ENCODE results near the gene HORMAD2.

The HORMAD2 gene

GRCh38 chr22:30104501-30105156 is 24.4 kb downstream of the HORMAD2 start:
- DNase-seq (ENCODE audit: low spot score), result peak; percentile 26

- DNase-seq (ENCODE audit: low spot score), result no peak
Observed at GRCh38 chr22:30105483-30105882, 25.2 kb downstream of the HORMAD2 start.

GRCh38 chr22:30113494-30113893 is 33.2 kb downstream of the HORMAD2 start:
- no peak for DNase-seq (ENCODE audit: low spot score)

- no peak for DNase-seq (ENCODE audit: low spot score)
Observed at GRCh38 chr22:30114361-30114760, 34.1 kb downstream of the HORMAD2 start.

GRCh38 chr22:30115705-30116104 is 35.4 kb downstream of the HORMAD2 start:
- no peak for DNase-seq (ENCODE audit: low spot score)

GRCh38 chr22:30116362-30117117 is 36.3 kb downstream of the HORMAD2 start:
- DNase-seq (ENCODE audit: low spot score), result peak; percentile 57

DNA sequence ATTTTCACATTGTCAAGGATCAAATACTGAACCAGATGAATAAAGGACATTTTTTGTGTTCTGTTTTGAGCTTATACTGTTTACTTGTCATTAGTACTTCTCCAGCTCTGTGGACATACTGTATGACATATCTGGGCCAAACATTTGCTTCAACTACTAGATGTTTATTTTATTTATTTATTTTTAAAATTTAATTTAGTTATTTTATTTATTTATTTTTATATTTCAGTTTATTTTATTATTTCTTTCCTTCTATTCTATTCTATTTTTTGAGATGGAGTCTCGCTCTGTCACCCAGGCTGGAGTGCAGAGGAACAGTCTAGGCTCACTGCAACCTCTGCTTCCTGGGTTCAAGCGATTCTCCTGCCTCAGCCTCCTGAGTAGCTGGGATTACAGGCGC is 37.0 kb downstream of the HORMAD2 start:
- DNase-seq (ENCODE audit: low spot score), result no peak

DNA sequence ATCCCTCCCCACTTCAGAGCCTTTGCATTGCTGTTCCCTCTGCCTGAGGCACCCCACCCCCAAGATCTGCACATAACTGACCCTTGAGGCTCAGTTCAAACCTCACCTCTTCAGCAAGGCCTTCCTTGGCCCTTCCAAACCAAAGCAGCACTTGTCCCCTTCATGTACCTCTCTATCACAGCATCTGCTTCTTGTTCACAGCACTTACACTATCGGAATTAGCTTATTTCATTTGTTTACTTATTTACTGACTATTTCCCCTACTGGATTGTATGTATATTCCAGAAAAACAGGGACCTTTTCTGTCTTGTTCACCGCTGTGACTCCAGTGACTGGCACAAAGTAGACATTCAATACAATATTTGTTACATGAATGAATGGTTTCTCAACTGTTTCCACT is 38.0 kb downstream of the HORMAD2 start:
- no peak for DNase-seq (ENCODE audit: low spot score)

DNA sequence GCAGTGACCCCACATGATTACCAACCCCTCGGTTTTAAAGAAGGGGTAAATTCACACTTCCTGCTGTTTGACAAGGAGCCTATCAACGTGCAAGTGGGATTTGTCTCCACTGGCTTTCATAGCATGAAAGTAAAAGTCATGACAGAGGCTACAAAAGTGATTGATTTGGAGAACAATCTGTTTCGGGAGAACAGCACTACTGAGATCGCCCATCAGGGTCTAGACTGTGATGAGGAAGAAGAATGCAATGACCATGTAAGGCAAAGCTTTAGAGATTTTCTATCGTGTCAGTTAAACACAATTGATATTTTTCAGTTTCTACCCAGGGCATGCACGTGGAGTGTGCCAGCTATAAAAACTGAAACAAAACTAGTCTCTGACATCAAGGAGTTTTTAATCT is 41.7 kb downstream of the HORMAD2 start:
- no peak for DNase-seq (ENCODE audit: low spot score)

DNA sequence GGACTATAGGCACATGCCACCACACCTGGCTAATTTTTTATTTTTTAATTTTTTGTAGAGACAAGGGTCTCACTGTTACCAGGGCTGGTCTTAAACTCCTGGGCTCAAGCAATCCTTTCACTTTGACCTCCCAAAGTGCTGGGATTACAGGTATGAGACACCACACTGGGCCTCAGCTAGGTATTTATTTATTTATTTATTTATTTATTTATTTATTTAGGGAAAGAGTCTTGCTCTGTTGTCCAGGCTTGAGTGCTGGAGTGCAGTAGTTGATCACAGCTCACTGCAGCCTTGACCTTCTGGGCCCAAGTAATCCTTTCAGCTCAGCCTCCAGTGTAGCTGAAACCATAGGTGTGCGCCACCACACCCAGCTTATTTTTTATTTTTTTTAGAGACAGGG is 43.2 kb downstream of the HORMAD2 start:
- DNase-seq (ENCODE audit: low spot score), result no peak

GRCh38 chr22:30127749-30128166 is 47.5 kb downstream of the HORMAD2 start:
- DNase-seq (ENCODE audit: low spot score), result peak; percentile 39

GRCh38 chr22:30128511-30128910 is 48.2 kb downstream of the HORMAD2 start:
- no peak for DNase-seq (ENCODE audit: low spot score)

DNA sequence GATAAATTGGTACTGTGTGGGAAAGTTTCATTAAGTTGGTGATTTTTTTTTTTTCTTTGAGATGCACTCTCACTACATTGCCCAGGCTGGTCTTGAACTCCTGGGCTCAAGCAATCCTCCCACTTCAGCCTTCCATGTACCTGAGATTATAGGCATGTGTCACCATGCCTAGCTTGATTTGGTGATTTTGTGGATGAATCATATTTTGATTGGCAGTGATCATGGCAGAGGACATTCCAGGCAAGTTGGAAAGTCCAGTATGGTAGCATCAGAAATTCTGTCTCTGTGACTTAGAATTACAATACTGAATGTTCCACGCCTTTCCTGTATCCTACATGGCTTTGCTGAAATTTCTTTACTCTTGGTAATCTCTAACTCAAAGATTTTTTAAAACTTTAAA is 49.4 kb downstream of the HORMAD2 start:
- DNase-seq (ENCODE audit: low spot score), result no peak

DNA sequence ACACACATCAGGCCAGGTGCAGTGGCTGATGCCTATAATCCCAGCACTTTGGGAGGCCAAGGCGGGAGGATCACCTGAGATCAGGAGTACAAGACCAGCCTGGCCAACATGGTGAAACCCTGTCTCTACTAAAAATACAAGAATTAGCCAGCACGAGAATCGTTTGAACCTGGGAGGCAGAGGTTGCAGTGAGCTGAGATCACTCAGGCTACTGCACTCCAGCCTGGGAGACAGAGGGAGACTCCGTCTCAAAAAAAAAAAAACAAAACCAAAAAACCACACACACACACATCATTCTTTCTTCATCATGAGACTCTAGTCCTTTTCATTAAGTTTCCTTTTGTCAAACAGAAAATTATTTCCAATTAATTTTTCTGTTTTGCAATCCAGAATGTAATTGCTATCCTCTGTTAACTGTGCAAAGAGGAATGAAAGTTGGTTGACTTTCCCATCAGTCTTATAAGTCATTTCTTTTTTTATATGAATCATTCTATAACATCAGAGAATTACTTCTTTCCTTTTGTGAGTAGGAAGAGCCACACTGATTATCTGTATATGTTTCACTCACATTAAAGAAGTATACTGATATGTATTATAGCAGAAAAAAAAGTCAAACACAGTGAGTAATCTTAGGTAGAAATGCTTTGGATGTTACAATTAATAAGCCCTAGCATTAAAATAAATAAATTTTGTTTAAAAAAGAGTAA is 52.2 kb downstream of the HORMAD2 start:
- DNase-seq (ENCODE audit: low spot score), result no peak

- no peak for DNase-seq (ENCODE audit: low spot score)
Observed at GRCh38 chr22:30140414-30140813, 60.1 kb downstream of the HORMAD2 start.

DNA sequence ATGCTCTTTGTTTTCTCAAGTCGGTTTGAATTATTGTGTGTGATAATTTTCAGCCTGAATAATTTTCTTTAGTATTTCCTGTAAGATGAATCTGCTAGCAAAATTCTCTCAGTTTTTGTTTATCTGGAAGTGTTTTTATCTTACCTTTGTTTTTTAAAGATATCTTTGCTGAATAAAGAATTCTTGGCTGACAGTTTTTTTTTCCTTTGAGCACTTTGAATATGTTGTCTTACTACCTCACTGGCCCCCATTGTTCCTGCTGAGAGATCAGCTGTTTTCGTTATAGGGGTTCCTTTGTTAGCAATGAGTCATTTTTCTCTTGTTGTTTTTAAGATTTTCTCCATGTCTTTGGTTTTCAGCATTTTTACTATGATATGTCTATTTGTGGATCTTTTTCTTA is 63.0 kb downstream of the HORMAD2 start:
- DNase-seq (ENCODE audit: low spot score), result no peak

GRCh38 chr22:30144391-30144790 is 64.1 kb downstream of the HORMAD2 start:
- no peak for DNase-seq (ENCODE audit: low spot score)

DNA sequence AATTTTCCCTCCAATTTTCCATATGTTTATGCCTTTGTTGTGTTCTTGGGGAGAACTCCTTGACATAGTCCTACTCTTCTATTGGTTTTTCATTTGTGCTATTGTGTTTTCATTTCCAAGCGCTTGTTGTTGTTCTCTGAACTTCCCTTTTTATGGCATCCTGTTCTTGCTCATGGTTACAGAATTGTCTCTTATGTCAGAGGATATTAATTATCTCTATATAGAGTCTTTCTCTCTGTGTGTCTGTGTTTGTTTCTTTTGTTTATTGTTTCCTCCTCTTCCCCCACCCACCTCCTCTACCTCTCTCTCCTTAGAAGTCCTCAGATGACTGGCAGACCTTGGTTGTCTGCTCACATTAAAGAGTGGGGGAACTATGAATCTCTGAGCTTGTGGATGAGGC is 69.9 kb downstream of the HORMAD2 start:
- no peak for DNase-seq (ENCODE audit: low spot score)

GRCh38 chr22:30158277-30158676 is 78.0 kb downstream of the HORMAD2 start:
- no peak for DNase-seq (ENCODE audit: low spot score)

DNA sequence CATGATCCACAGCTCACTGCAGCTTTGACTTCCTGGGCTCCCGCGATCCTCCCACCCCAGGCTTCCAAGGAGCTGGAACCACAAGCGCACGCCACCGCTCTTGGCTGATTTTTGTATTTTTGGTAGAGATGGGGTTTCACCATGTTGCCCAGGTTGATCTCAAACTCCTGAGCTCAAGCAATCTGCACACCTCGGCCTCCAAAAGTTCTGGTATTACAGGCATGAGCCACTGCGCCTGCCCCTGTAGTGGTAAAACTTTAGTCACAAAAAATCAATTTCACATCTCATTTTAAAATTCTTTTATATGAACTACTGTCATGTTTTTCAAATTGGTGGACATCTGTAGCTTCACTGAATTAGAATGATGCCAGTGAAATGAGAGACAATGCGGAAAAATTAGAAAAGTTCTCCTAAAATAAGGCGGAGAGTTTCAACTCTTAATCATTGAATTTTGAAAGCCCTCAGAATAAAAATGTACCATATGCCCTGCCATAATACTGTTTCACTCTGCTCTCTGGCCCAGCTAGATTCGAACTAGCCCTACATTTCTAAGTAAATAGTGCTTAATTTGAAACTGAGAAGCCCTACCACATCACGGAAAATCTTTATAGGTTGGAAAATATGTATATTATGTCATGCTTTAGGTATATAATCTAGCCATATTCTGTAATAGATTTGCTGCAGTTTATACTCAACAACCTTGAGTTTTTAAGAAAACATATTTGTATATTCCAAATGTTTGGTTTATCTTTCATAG is 78.7 kb downstream of the HORMAD2 start:
- DNase-seq (ENCODE audit: low spot score), result no peak

GRCh38 chr22:30159561-30160353 is 79.5 kb downstream of the HORMAD2 start:
- DNase-seq (ENCODE audit: low spot score), result peak; percentile 65

- no peak for DNase-seq (ENCODE audit: low spot score)
Observed at GRCh38 chr22:30161051-30161469, 80.8 kb downstream of the HORMAD2 start.

Data from AG20443 (cell line).